Epidermal melanocyte (primary cell): ENCODE data around the gene EEF1A2.
A peak's percentile ranks its signal among the peaks of the same experiment; 100 is the strongest.

Source experiments
- DNase-seq: peaks from one replicate; pipeline ENCODE4 v3.0.0; 2011; ENCODE audit warnings: low spot score; ENCODE audit not compliant: insufficient read length

EEF1A2 gene

DNA sequence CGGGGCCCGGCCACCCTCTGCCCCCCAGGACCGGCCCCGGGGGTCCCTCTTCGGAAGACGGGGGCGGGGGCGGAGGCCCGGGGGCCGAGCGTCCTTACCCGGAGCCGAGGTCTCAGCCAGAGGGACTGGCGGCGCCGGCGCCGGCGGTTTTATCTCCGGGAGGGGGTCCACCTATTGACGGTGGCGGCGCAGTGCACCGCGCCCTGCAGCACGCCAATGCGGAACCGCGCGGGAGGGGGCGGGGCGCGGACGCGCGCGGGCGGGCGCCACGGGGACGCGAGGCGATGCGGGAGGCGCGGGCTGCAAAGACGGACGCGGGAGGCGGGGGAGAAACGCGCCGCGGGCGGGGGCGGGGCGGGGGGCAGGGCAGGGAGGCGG, at the start of gene EEF1A2:
EEF1A2 (minus strand) TSS at position 124 of the 378 bp plus-strand sequence. CDS start 1,320 bp downstream, outside the sequence.
- DNase-seq = peak; percentile 19

DNA sequence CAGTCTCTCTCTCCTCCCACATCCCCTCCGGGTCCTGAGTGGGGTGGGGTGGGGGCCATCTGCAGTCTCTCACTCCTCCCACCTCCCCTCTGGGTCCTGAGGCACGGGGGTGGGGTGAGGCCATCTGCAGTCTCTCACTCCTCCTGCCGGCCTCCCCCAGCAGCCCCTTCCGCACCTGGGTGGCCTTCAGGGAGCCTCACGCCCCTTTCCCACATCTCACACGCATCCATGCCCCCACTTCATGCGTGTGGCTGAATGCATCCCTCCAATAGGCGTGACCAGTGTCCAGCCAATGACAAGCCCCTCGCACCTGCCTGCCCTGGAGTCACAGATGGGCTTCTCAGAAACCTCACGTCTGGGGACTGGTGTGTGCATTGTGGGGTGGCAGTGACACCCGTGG, 49.7 kb upstream of the EEF1A2 start:
- DNase-seq = no peak

DNA sequence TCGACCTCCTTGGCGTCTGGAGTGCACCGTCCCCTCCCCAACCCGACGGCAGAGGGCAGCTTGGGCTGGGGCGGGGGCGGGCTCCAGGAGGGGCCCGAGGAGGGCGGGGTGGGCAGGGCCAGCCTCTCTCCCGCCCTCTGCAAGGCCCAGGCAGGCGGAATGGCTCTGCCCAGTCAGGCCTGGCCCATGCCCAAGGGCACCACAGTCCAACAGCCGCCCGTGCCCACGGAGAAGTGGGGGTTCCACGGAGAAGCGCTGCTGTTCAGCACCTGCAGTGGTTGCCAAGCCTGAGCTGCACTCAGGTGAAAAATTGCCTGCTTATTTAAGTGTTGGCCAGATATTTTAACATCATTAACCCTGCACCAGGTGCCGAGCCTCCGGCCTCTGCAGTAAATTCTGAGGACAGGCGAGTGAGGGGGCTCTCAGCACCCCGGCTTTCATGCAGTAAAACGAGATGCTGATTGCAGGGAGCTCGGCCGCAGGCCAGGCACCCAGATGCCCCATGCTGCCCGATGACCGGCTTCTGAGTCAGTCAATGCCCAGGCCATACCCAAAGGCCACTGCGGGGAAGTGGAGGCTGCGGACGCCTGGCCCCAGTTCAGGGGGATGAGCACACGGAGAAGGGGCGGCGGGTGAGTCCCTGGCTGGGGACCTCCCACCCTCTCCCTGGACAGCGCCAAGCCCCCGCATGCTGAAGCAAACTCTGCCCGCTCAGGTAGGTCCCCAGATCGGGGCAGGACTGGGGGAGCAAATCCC, 49.0 kb upstream of the EEF1A2 start, which contains the start of gene SRMS:
SRMS (minus strand) TSS at position 25 of the 756 bp plus-strand sequence. CDS start 286 bp downstream, outside the sequence.
- no peak for DNase-seq

DNA sequence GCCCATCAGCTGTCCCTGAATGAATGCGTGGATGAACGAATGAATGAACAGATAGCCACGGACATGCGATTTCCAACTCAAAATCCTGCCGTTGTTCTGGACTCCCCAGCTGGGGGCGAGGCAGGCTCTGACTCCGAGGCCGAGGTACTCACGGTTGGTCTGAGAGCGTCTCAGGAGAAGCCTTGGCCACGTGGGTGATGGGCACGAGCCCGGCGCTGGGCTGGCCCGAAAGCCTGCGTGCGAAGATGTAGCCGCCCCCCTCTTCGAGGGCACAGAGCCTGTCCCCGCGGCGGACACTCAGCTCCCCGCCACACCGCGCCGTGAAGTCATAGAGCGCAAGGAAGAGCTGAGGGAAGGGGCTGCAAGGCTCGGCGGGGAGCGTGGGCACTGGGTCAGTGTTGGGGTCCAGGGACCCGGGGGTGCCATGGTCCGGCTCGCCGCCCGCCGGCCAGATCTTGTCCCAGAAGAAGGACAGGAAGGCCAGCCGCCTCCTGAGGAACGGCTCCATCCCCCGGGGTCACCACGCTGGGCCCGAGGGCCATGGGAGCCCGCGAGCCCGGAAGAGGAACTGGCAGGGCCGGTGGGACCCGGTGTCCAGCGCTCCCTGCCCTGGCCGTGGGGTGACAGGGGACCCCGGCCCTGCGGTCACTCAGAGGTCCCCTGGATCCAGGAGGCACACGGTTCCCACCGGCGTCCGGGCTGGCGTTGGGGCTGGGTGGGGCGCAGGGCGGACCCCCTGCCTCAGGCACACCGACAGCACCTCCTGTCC, 48.3 kb upstream of the EEF1A2 start:
- no peak for DNase-seq

DNA sequence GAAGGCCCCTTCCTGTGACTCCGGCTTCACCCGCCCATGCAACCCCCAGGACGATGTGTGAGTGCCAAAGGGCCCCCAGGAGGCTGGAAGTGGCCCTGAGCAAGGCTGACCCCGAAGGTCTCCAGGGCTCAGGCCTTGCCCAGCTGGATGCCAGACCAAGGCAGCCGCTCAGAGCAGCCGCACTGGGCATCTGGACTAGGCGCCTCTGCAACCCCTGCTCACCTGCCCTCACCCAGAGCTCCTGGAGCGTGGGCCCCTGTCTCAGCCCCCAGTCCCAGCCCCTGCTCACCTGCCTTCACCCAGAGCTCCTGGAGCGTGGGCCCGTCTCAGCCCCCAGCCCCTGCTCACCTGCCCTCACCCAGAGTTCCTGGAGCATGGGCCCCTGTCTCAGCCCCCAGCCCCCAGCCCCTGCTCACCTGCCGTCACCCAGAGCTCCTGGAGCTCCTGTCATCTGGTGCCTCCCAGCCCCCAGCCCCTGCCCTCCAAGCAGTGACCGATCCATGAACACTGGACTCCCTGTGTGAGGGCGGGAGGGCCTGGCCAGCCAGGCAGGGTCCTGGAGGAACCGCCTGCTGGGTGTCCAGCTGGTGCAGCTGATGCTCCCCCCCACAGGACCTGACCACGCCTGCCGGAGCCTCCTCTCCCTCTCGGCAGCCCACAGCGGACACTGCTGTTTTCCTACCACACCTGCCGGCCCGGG, 47.5 kb upstream of the EEF1A2 start:
- no peak for DNase-seq

DNA sequence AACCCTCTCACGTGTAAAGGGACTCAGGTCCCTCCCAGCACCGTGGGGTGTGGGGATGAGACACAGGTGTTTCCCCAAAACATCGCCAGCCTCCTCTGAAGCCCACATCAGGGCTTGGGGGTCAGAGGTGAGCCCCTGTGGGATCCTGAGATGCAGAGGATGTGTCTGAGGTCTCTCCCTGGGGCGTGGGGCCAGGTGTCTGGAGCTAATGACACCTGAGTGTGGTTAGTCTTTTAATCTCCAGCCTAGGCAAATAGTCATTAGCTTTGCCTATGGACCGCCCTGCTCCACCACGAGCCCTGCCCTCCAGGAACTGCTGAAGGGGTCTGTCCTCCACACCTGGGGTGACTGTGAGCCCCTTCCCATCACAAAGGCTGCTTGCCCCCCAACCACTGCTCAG, 46.9 kb upstream of the EEF1A2 start:
- DNase-seq = no peak

DNA sequence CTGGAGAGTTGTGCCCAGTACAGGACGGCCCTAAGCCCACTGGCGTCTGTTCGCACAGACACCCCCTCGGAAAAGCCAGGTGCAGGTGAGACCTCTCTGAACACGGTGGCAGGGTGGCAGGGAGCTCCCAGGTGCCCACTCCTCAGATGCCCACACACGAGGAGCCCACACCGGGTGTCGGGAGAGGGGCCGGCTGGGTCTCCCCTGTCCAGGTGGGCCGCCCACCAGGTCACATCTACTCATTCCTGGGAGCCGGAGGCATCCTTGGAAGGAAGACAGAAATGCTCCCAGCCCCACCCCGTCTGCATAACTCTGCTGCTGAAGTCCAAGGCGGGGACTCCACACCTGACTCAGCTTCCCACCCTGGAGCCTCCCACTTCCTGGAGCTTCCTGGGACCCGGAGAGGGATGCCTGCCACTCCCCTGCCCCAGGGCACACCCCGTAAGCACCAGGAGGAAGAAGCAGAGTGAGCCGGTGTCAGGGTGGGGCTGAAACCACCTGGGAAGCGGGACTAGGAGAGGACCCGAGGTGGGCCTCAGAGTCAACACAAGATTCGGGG, 46.2 kb upstream of the EEF1A2 start:
- DNase-seq = no peak

DNA sequence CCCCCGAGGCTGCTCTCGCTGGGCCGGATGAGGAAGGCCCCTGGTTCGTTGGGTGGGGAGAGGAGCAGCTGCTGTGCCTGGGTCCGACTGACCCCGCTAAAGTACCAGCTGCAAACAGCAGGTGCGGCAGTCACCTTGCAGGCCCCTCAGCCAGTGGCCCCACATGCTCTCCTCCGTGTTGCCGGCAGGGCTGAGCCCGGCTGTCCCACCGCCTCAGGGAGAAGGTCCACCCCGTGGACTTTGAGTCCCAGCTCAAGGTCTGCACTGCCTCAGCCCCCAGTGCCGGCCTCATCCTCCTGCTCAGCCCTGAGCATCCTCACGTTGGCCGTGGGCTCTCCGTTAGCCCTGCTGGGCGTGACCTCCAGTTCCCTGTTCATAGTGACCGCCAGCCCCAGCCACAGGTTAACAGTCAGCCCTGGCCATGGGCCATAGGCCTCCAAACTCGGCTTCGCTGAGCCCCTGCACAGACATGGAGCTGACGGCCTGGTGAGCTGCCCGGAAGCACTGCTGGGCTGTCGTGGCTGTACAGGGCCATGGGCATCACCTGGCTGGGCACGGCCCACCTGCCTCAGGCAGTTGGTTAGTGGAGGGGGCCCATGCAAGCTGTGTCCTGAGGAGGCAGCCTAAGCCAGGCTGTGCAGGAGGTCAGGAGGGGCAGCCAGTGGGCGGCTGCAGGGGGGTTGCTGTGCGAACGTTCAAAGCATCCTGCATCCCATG, 45.5 kb upstream of the EEF1A2 start:
- DNase-seq = no peak

DNA sequence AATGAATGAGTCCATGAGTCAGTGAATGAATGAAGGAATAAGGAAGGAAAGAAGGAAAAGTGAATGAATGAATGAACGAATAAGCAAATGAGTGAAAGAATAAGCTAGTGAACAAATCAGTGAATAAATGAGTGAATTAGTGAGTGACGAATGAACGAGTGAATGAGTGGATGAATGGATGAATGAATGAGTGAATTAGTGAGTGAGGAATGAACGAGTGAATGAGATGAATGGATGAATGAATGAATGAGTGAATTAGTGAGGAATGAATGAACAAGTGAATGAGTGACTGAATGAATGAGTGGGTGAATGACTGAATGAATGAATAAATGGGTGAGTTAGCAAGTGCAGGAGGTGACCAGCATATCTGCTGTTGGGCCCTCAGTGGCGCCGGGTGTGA, 44.9 kb upstream of the EEF1A2 start:
- no peak for DNase-seq

DNA sequence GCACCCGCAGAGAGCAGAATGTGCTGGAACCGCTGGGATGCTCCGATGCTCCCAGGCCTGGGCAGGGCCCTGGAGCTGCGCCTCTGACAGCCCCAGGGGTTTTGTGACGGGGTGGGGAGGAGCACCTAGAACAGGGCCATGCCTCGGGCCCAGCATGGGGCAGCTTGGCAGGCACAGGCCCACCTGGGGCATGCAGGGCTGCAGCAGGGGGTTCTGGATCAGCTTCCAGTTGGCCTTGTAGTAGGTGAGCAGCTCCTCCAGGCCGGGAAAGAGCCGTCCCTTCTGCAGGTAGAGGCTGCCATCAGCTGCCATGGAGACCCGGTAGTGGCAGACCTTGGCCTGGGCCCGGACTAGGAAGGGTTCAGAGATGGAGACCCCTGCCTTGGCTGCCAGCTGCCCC, 44.2 kb upstream of the EEF1A2 start:
- DNase-seq = no peak

DNA sequence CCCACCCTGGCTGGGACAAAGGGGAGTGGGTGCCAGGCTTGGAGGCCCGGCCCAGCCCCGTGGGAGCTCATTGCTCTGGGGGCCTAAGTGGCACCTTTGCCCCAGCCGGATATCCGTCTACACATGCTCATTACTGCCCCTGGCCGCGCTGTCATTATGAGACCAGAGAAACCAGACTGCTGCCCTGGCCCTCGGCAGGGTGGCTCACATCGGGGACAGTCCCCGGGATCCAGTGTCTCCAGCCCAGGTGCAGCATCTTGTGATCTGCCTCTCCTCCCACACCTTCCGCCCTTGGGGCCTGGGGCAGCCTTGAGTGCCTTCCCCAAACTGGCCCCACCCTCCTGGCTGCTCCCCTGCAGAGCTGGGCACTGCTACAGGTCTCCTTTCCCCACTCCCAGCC, 43.8 kb upstream of the EEF1A2 start:
- DNase-seq = no peak

DNA sequence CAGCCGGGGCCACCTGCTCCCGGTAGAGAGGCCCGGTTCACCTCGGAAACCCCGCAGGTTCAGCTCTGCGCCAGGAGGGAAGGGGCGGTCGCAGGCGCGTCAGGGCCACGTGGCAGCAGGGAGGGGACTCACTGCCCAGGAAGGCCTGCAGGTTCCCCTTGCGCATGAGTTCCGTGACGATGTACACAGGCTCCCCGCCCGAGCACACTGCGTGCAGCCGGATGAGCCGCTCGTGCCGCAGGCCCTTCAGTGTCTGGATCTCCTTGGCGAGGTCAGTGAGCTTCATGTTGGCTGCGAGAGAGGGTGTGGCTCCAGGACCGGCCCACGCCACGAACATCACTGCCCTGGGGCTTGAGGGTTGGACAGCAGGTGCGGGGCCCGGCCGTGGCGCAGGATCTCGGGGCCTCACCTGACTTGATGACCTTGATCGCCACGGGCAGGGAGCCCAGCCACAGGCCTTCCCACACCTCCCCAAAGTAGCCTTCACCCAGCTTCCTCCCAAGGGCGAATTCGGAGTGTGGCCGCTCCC, 43.2 kb upstream of the EEF1A2 start:
- no peak for DNase-seq

DNA sequence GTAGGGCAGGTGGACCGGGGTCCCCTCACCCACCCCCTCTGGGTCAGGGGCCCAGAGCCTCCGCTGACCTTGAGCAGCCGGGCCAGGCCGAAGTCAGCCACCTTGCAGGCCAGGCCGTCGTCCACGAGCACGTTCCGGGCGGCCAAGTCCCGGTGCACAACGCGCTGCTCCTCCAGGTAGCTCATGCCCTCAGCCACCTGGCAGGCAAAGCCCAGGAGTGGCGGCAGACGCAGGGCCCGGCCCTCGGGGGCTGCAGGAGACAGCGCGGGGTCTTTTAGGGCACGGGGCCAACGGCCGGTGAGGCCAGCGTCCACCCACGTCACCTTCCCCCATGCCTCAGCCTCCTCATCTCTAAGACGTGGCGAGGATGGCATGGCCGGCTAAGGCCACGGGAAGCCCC, 42.5 kb upstream of the EEF1A2 start:
- DNase-seq = no peak

DNA sequence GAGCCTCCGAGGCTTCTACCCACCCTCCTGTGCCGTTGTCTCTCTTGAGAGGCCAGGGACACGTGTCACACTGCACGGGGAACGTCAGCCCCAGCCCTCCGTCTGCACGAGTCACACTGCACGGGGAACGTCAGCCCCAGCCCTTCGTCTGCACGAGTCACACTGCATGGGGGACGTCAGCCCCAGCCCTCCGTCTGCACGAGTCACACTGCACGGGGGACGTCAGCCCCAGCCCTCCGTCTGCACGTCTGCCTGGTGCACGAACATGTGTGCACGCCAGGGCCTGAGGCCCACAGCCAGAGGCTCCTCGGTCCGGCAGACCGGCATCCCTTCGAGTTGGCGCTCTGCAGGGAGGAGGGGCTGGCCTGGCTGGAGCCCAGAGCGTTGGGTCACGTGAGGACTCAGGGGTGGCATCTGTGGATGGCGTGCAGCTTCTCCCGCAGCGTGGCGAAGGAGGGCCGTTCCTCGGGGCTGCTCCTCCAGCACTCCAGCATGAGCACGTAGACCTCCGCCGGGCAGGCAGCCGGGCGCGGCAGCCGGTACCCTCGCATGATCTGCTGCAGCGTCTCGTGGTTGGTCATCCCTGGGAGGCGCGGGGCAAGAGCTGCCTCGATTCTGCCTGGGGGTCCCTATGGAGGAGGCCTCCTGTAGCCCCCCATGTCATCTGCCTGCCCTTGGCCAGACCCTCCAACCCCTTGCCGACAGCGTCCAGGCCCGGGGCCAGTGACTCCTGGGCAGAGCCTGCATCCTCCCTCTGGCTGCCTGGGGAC, 41.7 kb upstream of the EEF1A2 start:
- DNase-seq = peak; percentile 72

DNA sequence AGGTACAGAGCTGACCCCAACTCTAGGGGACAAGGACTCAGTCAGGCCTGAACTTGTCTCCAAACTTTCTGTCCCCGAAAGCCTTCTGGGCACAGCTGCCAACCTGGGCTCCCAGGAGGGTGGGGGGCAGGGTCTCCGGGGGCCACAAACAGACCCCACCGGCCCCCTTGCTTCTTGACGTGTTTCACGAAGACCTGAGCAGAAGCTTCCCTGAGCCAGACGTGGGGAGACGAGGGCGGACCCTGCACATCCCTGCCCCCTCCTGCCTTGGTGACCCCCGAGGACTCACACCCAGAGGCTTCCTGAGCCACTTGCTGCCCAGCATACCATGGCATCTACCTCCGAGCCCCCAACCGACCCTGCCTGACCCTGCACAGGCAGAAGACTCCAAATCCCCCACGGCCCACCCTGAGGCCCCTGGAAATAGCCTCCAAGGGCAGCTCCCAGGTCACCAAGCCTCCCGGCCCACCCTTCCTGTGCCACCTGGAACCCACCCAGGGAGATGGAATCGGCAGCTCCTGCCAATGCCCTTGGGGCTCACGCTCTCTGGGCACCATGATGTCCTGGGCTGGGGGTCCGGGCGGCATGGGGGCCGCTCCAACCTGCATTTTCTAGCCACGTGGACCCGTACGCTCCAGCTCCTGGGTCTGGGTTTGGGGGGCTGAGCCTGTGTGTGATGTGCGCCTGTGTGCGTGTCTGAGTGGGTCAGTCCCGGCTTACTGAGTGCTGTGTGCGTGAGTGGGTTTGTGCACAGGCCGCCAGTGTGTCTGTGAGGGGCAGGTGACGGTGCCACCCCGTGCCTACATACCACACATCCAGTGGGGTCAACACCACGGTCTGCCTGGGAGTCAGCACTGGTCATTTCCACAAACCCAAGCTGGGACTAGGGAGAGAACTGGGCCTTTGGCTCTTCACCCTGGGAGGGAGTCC, 40.8 kb upstream of the EEF1A2 start:
- no peak for DNase-seq

DNA sequence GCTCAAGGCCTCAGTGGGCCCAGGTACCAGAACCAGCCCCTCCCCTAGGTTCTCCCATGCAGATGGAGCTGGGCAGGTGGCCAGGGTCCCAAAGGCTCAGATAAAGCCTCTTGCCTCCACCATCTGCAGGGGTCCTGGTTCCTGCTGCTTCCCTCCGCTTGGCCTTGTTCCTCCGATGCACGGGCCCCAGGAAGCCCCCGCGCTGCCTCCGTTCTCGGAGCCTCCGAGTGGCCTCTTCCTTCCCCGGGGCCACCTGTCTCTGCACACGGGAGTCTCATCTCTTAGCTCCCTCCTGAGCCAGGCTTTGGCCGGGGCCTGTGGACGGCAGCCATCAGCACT, 40.2 kb upstream of the EEF1A2 start:
- no peak for DNase-seq

DNA sequence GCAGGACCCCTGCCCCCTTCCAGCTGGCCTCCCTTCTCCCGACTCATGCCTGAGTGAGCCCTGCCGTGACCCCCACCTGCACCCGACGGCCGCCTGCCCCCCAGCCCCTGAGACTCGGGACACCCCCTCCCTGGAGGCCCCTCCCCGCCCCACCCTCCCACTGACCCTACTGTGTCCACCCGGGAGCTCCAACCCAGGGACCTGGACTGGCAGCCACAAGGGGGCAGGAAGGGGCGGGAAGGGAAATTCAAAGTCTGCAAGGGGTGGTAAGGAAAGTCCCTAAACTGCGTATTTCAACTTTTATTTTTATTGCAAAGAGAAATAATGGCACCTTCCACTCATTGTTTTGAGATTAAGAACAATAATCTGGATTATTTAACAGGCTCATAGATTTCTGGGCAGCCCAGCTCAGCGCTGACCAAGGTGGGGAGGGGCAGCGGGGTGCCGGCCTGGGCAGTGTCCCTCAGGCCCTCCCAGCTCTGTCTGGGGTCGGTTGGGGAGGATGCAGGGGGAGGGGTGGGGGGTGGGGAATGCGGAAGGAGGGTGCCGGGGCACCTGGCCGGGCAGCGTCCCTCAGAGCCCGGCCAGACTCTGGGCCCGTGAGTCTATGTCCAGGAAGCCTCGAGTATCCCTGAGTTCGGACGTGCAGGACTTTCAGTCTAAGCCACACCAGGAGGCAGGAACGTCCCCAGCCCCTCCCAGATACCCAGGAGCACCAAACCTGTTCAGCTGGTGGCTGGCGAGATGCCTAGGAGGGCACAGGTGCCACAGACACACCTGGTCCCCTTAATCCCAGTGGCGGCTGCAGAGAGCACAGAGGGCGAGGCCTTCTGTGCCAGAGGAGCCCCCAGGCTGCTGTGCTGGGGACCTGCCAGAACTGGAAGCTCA, 39.6 kb upstream of the EEF1A2 start:
- DNase-seq = no peak

DNA sequence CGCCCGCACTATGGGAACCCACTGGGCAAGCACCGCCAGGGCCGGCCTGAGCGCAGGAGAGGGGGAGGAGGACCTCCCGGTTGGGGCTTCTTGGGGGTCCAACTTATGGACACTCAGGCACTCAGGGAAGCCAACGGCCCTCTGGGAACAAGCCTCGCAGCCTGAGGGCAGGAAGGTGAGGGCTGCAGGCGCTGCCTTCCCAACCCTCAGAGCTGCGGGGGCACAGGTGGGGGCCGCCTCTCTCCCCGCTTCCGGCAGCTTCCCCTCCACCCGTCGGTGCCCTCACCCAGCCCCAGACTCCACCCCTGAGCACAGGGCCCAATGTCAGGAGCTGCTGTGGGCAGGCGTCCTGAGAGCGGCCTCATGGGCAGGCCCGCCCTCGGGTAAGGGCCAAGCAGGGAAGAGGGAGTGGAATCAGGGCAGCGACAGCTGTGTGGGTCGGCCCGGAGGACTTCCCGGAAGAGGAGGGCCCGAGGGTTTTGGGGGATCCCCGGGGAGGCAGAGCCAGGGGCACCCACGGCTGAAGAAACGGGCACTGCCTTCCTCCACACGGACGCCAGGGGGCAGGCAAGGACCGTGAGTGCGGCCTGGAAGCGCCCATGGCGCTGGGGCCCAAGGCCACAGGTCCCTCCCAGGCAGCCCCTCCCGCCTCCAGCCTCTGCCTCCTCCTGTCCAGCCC, 38.8 kb upstream of the EEF1A2 start:
- peak; percentile 99 for DNase-seq
